KMS-11 (cell line): ENCODE measurements around the gene OGDH.

Experiments
- H2AFZ ChIP-seq: fragments of 200-600 bp; sonication (generic); 2 replicates; pipeline ENCODE4 v1.6.1; 2016; ENCODE audit warnings: antibody characterized with exemption, mixed run types, low read depth
- H3K27ac ChIP-seq: fragments of 200-600 bp; sonication (generic); 2 replicates; pipeline ENCODE4 v1.6.1; 2016; ENCODE audit warnings: mild to moderate bottlenecking, mixed run types
- H3K27me3 ChIP-seq: fragments of 200-600 bp; sonication (generic); 2 replicates; pipeline ENCODE4 v1.6.1; 2017; ENCODE audit warnings: mild to moderate bottlenecking, low read depth, mixed run types, moderate library complexity; ENCODE audit not compliant: insufficient read depth
- H3K36me3 ChIP-seq: fragments of 200-600 bp; sonication (generic); 2 replicates; pipeline ENCODE4 v1.6.1; 2017; ENCODE audit warnings: mild to moderate bottlenecking, mixed run types; ENCODE audit not compliant: insufficient read depth
- H3K4me1 ChIP-seq: fragments of 200-600 bp; sonication (generic); 2 replicates; pipeline ENCODE4 v1.6.1; 2016; ENCODE audit warnings: mild to moderate bottlenecking, low read depth, mixed run types; ENCODE audit not compliant: poor library complexity, severe bottlenecking
- H3K4me2 ChIP-seq: fragments of 200-600 bp; sonication (generic); 2 replicates; pipeline ENCODE4 v1.7.0; 2016; ENCODE audit warnings: mild to moderate bottlenecking, mixed run types
- H3K4me3 ChIP-seq: fragments of 200-600 bp; sonication (generic); IDR thresholded peaks from 2 replicates; pipeline ENCODE4 v1.6.1; 2017; ENCODE audit warnings: low read depth, low read length, mixed read lengths; ENCODE audit not compliant: insufficient read depth
- H3K79me2 ChIP-seq: fragments of 200-600 bp; sonication (generic); 2 replicates; pipeline ENCODE4 v1.6.1; 2016; ENCODE audit warnings: low read depth, mixed run types; ENCODE audit not compliant: insufficient read depth
- H3K9ac ChIP-seq: fragments of 200-600 bp; sonication (generic); 2 replicates; pipeline ENCODE4 v1.6.1; 2016; ENCODE audit warnings: mild to moderate bottlenecking, mixed run types
- H4K20me1 ChIP-seq: fragments of 200-600 bp; sonication (generic); 2 replicates; pipeline ENCODE4 v1.6.1; 2016; ENCODE audit warnings: mild to moderate bottlenecking, mixed run types; ENCODE audit not compliant: insufficient read depth
- CTCF ChIP-seq: fragments of 200-600 bp; sonication (generic); conservative IDR thresholded peaks from 2 replicates; pipeline ENCODE4 v1.6.1; 2017; ENCODE audit warnings: low read depth, mild to moderate bottlenecking, antibody characterized with exemption, low read length, moderate library complexity, mixed read lengths

OGDH gene

GRCh38 chr7:44630792-44631457 lies 24.5 kb downstream of the OGDH start:
- H4K20me1 ChIP-seq, result no peaks in the 10 kb centered on the region
- peaks cover 100% of the 10 kb centered on the region for H3K4me1 ChIP-seq
- H3K36me3 ChIP-seq, result no peaks in the 10 kb centered on the region; the same call in 1 of the 2 replicates
- H3K4me3 ChIP-seq, result no peak overlapping the region
- H2AFZ ChIP-seq, result no peak overlapping the region
- H3K27me3 ChIP-seq, result no peaks in the 10 kb centered on the region
- peaks cover 12% of the 10 kb centered on the region; the same call in 1 of the 2 replicates for H3K79me2 ChIP-seq
- no peak for TF ChIP-seq CTCF
- H3K4me2 ChIP-seq, result peak overlapping the region; percentile 91
- H3K9ac ChIP-seq, result peak overlapping the region; percentile 19; the same call in 1 of the 2 replicates
- H3K27ac ChIP-seq, result peak overlapping the region; percentile 91

GRCh38 chr7:44631458-44632115 lies 25.2 kb downstream of the OGDH start:
- TF ChIP-seq CTCF, result no peak
- Histone ChIP-seq H3K27me3 (no peaks in the 10 kb centered on the region), H3K4me1 (peaks cover 100% of the 10 kb centered on the region), H3K79me2 (peaks cover 10% of the 10 kb centered on the region; the same call in 1 of the 2 replicates), H3K27ac (peak overlapping the region; percentile 91), H3K4me3 (no peak overlapping the region), H3K4me2 (peak overlapping the region; percentile 91), H3K36me3 (no peaks in the 10 kb centered on the region), H2AFZ (no peak overlapping the region), H4K20me1 (no peaks in the 10 kb centered on the region), H3K9ac (peak overlapping the region; percentile 19; the same call in 1 of the 2 replicates)

- H3K36me3 ChIP-seq, result no peaks in the 10 kb centered on the region
- TF ChIP-seq CTCF, result no peak
- H3K4me1 ChIP-seq, result peaks cover 100% of the 10 kb centered on the region
- no peak overlapping the region for H3K9ac ChIP-seq
- H3K4me3 ChIP-seq, result no peak overlapping the region
- H3K27me3 ChIP-seq, result no peaks in the 10 kb centered on the region
- no peak overlapping the region for H2AFZ ChIP-seq
- H3K4me2 ChIP-seq, result peak overlapping the region; percentile 91
- peak overlapping the region; percentile 91 for H3K27ac ChIP-seq
- H3K79me2 ChIP-seq, result peaks cover 5% of the 10 kb centered on the region; the same call in 1 of the 2 replicates
- no peaks in the 10 kb centered on the region for H4K20me1 ChIP-seq
Measured at GRCh38 chr7:44632196-44632595, 25.8 kb downstream of the OGDH start.

- Histone ChIP-seq H4K20me1 (no peaks in the 10 kb centered on the region), H3K4me1 (peaks cover 100% of the 10 kb centered on the region), H3K27ac (peak overlapping the region; percentile 91), H2AFZ (no peak overlapping the region), H3K4me3 (no peak overlapping the region), H3K9ac (peak overlapping the region; percentile 55), H3K36me3 (no peaks in the 10 kb centered on the region), H3K79me2 (no peaks in the 10 kb centered on the region), H3K27me3 (no peaks in the 10 kb centered on the region), H3K4me2 (peak overlapping the region; percentile 91)
- TF ChIP-seq CTCF, result no peak
Measured at GRCh38 chr7:44633254-44634186, 27.1 kb downstream of the OGDH start.
